PC-9 (cell line): ENCODE measurements around the gene INVS.

Experiments
- EZH2 ChIP-seq: fragments of 200-600 bp; sonication (generic); IDR thresholded peaks from 2 replicates; pipeline ENCODE4 v1.8.0; 2017; ENCODE audit warnings: antibody characterized with exemption, low read depth
- TF ChIP-seq, protein P1 (sequence below): fragments of 200-600 bp; sonication (generic); conservative IDR thresholded peaks from 2 replicates; pipeline ENCODE4 v1.6.1; 2017; ENCODE audit warnings: mixed run types, antibody characterized with exemption, mild to moderate bottlenecking, moderate library complexity

DNA sequence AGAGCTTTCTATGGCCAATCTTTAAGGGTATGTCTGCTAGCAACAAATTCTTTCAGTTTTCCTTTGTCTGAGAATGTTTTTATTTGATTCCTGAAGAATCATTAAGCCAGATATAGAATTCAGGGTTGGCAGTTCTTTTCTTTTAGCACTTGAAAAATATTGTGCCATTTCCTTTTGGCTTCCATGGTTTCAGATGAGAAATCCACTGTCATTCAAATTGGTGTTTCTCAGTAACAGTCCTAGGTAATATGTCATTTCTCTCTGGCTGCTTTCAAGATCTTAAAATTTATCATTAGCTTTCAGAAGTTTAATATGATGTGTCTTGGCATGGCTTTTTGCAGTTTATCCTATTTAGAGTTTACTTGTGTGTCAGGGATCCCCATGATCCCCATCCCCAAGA lies 186.0 kb downstream of the INVS start:
- TF ChIP-seq, protein P1, sequence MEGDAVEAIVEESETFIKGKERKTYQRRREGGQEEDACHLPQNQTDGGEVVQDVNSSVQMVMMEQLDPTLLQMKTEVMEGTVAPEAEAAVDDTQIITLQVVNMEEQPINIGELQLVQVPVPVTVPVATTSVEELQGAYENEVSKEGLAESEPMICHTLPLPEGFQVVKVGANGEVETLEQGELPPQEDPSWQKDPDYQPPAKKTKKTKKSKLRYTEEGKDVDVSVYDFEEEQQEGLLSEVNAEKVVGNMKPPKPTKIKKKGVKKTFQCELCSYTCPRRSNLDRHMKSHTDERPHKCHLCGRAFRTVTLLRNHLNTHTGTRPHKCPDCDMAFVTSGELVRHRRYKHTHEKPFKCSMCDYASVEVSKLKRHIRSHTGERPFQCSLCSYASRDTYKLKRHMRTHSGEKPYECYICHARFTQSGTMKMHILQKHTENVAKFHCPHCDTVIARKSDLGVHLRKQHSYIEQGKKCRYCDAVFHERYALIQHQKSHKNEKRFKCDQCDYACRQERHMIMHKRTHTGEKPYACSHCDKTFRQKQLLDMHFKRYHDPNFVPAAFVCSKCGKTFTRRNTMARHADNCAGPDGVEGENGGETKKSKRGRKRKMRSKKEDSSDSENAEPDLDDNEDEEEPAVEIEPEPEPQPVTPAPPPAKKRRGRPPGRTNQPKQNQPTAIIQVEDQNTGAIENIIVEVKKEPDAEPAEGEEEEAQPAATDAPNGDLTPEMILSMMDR: no peak
- no peak for TF ChIP-seq EZH2
